Measurements from ENCODE around the gene FBXO48.
A peak's percentile ranks its signal among the peaks of the same experiment; 100 is the strongest.

FBXO48 gene

DNA sequence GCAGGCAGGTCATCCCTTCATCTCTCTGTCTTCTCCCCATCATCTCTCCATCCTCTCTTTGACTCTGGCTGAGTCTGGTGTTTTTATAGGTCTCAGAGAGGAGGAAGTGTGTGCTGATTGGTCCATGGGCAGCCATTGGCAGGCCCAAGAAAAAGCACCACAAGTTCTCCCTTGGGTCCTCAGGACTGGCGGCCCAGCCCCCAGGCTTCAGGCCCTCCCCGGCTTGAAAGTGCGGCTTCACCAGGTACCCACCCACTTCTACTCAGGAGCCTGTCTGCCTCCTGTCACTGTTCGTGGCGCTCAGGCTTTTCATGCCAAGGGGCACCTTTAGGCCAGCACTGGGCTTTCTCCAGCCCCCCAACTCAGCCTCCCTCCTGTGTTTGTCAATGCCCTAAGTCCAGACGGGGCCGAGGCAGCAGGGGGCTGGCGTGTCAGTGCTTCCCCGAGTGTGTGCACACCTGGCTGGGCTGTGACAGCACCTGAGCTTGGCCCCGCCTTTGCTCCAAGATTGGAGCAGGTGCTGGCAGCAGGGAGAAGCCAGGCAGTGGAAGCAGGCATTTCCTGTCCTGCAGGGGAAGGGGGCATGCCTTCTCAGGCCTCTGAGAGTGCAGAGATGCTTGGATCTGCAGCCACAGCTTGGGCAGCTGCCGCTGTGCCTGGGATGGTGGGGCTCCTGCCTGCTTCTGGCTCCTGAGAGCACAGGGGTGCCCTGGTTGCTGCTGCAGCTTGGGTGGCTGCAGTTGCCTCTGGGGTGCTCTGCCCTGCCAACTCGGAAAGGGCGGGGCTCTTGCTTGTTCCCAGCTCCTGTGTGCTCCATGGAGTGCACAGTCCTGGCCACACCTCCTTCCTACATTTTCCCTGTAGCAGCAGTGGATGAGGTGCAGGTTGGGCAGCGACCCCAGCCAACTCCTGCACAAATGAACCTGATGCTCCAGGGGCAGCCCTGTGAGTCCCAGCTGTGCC is 34.1 kb downstream of the FBXO48 start:
- no peak for DNase-seq

GRCh38 chr2:68431316-68431972 is 35.6 kb downstream of the FBXO48 start:
- no peak for DNase-seq

DNA sequence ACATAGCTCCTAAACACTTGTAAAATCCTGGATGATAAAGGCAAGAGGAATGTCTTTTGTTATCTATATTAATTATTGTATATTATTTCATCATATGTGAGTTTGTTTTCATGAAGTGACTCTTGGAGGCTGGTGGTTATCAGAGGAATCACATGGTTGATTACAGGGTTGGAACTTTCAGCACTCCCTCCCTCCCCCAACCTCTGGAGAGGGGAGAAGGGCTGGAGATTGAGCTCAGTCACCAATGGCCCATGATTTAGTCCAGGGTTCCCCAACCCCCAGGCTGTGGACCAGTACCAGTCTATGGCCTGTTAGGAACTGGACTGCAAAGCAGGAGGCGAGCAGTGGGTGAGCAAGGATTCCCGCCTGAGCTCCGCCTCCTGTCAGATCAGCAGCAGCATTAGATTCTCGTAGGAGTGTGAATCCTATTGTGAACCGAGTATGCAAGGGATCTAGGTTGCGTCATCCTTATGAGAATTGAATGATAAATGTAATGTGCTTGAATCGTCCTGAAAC is 37.7 kb downstream of the FBXO48 start:
- DNase-seq, result no peak

DNA sequence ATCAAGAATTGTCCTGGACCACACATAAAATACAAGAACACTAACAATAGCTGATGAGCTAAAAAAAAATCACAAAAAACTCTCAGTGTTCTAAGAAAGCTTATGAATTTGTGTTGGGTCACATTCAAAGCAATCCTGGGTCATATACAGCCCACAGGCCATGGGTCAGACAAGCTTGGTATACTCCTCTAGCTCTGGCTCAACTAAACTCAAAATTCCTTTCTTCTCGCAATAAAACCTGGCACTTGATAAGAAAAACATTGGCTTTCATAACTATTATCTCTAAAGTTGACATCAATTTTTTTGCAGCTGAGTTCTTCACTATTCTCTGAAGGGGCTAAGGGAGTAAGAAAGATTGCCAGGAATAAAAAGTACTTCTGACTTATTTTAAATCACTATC is 38.3 kb downstream of the FBXO48 start:
- DNase-seq, result no peak

- DNase-seq, result no peak
Measured at GRCh38 chr2:68428126-68428525, 39.0 kb downstream of the FBXO48 start.

DNA sequence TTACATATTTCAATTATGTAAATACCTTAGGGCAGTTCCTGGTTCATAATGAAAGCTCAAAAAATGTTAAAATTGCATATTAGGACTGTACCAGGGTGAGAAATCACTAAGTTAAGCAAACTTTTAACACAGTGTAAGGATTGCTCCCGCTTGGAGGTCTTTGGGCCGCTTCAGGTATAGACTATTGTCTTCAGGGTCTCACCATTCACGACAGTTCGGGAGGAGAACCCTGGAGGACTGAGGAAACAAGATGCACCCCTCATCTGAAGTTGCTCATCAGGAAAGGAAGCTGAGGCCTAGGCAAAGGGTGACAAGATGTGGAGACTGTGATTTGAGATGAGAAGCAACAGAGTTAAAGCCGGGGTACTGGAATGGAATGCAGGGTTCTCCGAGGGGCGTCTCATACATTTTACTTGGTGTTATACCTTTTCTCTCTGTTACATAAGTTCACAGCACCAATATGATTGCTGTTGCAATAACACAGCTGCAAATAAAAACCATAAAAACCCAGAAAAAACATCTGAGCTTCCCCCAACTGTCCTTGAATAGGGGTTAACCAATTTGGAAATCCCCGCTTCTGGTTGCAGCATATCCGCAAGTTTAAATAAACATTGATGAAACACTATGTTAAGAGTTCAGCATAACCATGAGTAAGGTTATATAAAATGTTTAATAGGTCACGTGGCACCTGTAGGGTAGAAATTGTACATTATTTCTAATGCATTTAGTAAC is 40.1 kb downstream of the FBXO48 start:
- no peak for DNase-seq

DNA sequence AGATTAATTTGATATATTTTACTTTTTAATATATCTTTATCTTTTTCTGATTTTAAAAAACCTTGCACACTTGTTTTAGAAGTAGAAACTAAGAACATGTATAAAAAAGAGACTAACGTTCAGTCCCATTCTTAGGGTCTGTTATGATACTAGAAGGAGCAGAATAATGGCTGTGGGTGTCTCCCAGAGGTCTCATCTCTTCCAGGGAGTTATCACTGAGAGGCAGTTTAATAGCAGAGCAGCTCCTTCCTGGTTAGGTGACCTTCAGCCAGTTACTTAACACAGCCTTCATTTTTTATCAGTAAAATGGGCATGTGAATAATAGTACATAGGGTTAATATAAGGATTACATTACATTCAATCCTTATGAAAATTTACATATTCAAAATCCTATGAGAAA is 40.6 kb downstream of the FBXO48 start:
- DNase-seq, result no peak

DNA sequence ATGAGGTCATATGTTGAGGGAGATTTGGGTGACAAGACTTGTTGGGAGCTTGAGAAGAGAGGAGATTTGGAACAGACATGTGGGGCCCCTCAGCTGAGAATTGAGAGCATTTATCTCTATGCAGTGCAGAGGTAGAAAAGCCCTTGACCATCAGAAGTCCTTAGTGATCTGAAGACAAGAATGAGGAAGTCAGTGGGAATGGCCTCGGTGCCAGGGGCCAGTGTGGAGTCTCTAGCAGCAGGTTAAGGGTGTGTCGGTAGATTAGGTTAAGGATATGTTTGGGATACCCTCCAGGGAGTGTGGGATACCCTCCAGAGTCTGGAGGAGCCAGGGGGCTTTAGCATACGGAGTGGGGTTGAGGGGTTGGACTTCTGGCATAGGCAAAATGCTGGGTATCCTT is 41.6 kb downstream of the FBXO48 start:
- DNase-seq, result no peak

GRCh38 chr2:68423966-68424650 is 43.0 kb downstream of the FBXO48 start:
- DNase-seq, result peak; percentile 32

GRCh38 chr2:68420254-68420910 is 46.7 kb downstream of the FBXO48 start:
- no peak for DNase-seq

DNA sequence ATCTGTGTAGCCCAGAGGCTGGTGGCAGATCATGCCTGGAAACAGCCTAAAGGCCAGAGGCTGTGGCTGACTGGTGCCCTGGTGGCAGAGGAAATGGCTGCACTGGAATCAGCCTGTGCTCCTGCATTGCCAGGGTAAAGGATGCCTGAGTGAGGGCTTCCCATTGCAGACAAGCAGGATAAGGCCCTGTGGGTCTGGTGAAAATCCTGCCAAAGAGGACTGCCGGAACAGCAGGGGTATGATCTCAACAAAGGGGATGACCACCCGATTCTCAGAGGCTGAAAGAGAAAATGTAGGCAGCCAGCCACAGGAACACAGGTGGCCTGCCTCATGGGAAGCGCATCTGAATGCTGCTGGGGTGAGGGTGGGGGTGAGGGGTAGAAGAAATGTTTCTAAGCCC is 48.2 kb downstream of the FBXO48 start:
- no peak for DNase-seq

- DNase-seq, result no peak
Measured at GRCh38 chr2:68418419-68418818, 48.7 kb downstream of the FBXO48 start.

DNA sequence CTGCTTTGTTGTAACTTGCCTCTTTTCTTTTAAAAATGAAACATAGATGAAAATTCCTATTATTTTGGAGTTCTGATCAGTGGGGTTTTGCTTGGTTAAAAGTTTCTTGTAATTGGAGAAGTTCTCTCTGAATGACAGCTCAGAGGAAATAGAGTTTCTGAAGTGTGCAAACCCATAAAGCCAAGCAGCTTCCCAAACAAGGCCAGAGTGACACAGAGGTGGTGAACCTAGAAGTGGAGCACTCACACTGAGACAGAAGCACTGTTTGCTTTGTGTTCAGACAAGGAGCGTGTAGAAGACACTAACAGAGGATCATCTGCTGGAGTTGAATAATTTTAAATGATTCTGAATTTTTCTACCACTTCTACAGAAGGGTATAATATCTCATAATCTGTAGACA is 49.2 kb downstream of the FBXO48 start:
- DNase-seq, result peak; percentile 31

- no peak for DNase-seq
Measured at GRCh38 chr2:68416081-68416675, 50.9 kb downstream of the FBXO48 start.

DNA sequence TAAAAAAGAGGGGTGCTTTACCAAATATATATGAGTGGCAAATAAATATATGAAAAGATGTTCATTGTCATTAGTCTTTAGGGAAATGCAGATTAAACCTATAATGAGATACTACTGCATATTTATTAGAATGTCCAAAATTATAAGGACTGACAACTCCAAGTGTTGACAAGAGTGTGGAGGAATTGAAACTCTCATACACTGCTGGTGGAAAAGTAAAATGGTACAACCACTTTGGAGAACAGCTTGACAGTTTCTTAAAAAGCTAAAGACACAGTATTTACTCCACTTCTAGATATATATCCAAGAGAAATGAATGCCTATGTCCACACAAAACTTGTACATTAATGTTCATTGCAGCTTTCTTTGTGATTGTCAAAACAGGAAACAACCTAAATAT is 51.6 kb downstream of the FBXO48 start:
- DNase-seq, result no peak

- DNase-seq, result peak; percentile 74
Measured at GRCh38 chr2:68414876-68415275, 52.2 kb downstream of the FBXO48 start.

- no peak for DNase-seq
Measured at GRCh38 chr2:68414452-68414851, 52.6 kb downstream of the FBXO48 start.

GRCh38 chr2:68413466-68413865 is 53.6 kb downstream of the FBXO48 start:
- DNase-seq, result no peak

DNA sequence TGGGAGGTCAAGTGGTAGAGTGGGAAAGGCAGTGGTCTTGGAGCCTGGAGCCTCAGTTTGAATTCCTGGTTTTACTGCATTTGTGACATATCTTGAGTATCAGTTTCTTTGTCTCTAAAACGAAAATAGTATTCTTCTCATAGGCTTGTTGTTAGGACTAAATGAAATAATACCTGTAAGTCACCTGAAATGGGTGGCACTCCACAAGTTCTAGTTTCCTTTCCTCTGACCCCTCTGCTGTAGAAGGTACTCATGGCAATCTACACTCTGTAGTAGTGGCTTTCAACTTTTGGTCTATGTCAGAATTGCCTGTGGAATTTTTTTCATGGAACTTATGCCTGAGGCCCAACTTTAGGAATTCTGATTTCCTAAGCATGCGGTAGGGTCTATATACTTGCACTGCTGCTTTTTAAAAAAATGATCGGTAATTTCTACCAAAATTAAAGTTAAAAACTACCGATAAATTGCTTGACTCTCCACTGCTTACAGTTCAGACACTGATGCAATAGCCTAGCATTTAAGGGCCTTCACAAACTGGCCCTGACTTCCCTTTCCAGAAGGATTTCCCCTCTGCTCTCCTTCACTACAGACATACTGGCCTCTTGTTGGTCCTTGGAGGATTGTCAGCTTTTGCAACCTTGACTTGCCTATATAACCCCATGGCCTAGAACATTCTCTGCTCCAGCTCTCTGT is 54.8 kb downstream of the FBXO48 start:
- DNase-seq, result no peak

DNA sequence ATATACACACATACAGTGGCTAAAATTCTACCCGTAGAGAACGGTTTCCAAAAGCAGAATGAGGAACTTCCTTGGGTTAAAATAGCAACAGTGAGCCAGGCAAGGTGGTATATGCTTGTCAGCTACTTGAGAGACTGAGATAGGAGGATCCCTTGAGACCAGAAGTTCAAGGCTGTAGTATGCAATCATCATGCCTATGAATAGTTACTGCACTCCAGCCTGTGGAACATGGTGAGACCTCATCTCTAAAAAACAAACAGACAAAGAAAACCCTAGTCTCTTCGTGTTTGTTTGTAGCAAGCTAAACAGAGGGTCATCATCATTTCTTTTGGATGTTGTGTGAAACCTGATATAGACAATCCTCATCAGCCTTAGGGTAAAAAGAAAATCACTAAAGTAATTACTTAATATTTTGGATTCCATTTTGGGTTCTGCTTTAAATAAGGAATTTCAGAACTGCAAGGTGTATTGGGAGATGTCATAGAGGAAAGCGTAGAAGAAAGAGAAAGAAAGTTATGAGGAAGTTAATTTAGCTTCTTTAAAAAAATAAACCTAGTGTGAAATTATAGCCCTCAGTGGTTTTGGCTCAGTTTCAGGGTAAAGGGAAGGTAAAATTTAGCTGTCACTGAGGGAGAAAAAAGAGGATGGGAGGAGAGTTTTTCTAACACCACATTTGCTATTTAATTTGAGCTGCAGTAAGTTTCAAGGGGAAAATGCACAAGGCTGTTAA is 55.5 kb downstream of the FBXO48 start:
- DNase-seq, result peak; percentile 55
